Measurements from ENCODE around the gene OR51B5.

DNA sequence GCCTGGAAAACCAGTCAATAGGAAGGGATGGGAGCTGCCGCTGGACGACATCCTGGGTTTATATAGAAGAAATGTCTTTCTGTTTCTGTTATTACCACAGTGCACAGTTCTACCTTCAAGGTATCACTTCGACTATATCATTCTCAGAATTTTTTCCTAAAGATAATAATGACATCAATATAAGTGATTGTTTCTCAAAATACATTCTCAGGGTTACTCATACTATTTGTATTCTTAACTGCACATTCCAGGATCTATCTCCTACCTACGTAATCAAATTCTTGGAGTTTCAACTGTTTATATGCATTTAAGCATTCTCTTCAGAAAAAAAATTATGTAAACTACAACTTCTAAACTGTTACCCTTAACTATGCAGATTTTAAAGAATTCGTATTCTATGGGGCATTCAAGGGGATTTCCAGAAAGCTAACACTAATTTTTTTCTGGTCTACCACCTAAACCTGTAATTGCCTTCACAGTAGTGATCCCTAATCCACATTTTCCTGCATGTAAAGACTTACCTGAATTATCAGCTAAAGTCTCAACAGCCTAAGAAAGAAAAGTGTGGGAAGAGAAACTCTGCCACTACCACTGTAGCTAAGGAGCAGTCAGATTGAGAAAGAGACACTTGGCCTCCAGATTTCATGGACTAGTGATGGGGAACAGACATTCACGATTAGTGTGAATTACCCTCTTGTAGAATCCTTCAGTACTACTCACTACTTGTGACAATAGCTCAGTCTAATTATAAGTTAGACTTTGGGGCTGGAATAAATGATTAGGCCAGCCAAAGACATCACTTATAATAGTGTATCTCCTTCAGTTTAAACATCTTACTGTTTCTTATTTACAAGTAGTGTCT, at the start of gene OR51B5:
- TF ChIP-seq POLR2AphosphoS5 (IDR thresholded peaks at IDR 0.05; ENCODE audit: borderline replicate concordance, low read depth, low read length) (no peak), EZH2 (IDR thresholded peaks at IDR 0.05) (no peak), FOXP2 (optimal IDR thresholded peaks at IDR 0.05; ENCODE audit: control extremely low read depth, extremely low read length, insufficient read depth) (no peak)
